HepG2 (cell line): ENCODE results near the gene ARPC1A. TPM values are rescaled to one million over a fixed set of nuclear protein-coding genes. Genes with fewer than 3 reads are reported as not detected.

Experiments used
- AGO1 ChIP-seq: fragments of 200-400 bp; formaldehyde crosslinking; IDR thresholded peaks from 2 replicates; pipeline ENCODE4 v1.6.1; 2017; ENCODE audit warnings: mild to moderate bottlenecking, low read depth, low read length, moderate library complexity; ENCODE audit not compliant: poor library complexity, severe bottlenecking
- BRD4 ChIP-seq: sonication (generic); formaldehyde crosslinking; IDR thresholded peaks from 2 replicates; pipeline ENCODE4 v1.4.0; 2020; ENCODE audit warnings: missing genetic modification reagents
- CBX2 ChIP-seq, 2 experiments: fragments of 200-600 bp in 1 of 2; sonication (generic); formaldehyde crosslinking in 1 of 2; IDR thresholded peaks; 2 replicates each; pipeline versions ENCODE4 v1.7.0 to v1.8.1; 2018 to 2022; ENCODE audit warnings: low read depth in 2 of 2, low read length in 1 of 2, mild to moderate bottlenecking in 1 of 2, missing genetic modification reagents in 1 of 2
- EHMT2 ChIP-seq: fragments of 200-600 bp; sonication (generic); IDR thresholded peaks from 2 replicates; pipeline ENCODE4 v1.7.0; 2017; ENCODE audit warnings: antibody characterized with exemption, low read depth, low read length, borderline replicate concordance
- HCFC1 ChIP-seq: fragments of 150-350 bp; IDR thresholded peaks from 2 replicates; pipeline ENCODE4 v1.6.1; 2014; ENCODE audit warnings: low read depth, low read length
- HOXD1 ChIP-seq: sonication (generic); formaldehyde crosslinking; IDR thresholded peaks from 2 replicates; pipeline ENCODE4 v1.5.0; 2020; ENCODE audit warnings: missing genetic modification reagents
- KLF11 ChIP-seq: IDR thresholded peaks from 2 replicates; pipeline ENCODE4 v1.6.1; 2016; ENCODE audit warnings: missing compliant biosample characterization
- NFE2L1 ChIP-seq: sonication (generic); formaldehyde crosslinking; IDR thresholded peaks from 2 replicates; pipeline ENCODE4 v1.4.0; 2020; ENCODE audit warnings: missing genetic modification reagents, mild to moderate bottlenecking, borderline replicate concordance
- PHF8 ChIP-seq: sonication (generic); formaldehyde crosslinking; IDR thresholded peaks from 2 replicates; pipeline ENCODE4 v1.5.0; 2020; ENCODE audit warnings: missing genetic modification reagents
- PPARG ChIP-seq: conservative IDR thresholded peaks from 2 replicates; pipeline ENCODE4 v1.6.1; 2016; ENCODE audit warnings: missing biosample characterization, missing genetic modification reagents
- RBM22 ChIP-seq: fragments of 200-400 bp; formaldehyde crosslinking; optimal IDR thresholded peaks from 2 replicates; pipeline ENCODE3; 2017; ENCODE audit warnings: mild to moderate bottlenecking, low read length, moderate library complexity
- ZFP1 ChIP-seq: IDR thresholded peaks from 2 replicates; pipeline ENCODE4 v1.6.1; 2016
- ZNF230 ChIP-seq: sonication (generic); formaldehyde crosslinking; IDR thresholded peaks from 2 replicates; pipeline ENCODE4 v1.4.0; 2020; ENCODE audit warnings: mild to moderate bottlenecking, missing genetic modification reagents
- ZNF766 ChIP-seq: sonication (generic); formaldehyde crosslinking; IDR thresholded peaks from 2 replicates; pipeline ENCODE4 v1.5.0; 2020; ENCODE audit warnings: missing genetic modification reagents, borderline replicate concordance
- ZNF850 ChIP-seq: sonication (generic); formaldehyde crosslinking; conservative IDR thresholded peaks from 2 replicates; pipeline ENCODE4 v1.9.0; 2021; ENCODE audit warnings: mild to moderate bottlenecking, missing genetic modification reagents
- polyA plus RNA-seq, 8 experiments: library from polyadenylated mRNA; depleted of rRNA in 3 of 8; stranded (reverse) in 7 of 8; unstranded in 1 of 8; fragments of >200 nt; fragmentation: Illumina TruSeq in 4 of 8; extraction: Trizol in 4 of 8; gene quantifications; 2 replicates each; pipeline versions ENCODE4 v1.2.1 to v1.2.3, GENCODE V29; 2011 to 2016; ENCODE audit warnings: low read depth in 4 of 8, missing spikeins in 1 of 8, mixed read lengths in 1 of 8; ENCODE audit not compliant: insufficient read depth in 1 of 8
- total RNA-seq, 5 experiments: library from RNA; depleted of rRNA; stranded (reverse); fragments of >200 nt; fragmentation: Illumina TruSeq; extraction: Trizol; gene quantifications; 2 replicates each; pipeline ENCODE4 v1.2.3, GENCODE V29; 2016; ENCODE audit warnings: low read depth in 1 of 5
- TF ChIP-seq, protein P1 (sequence below): sonication (generic); formaldehyde crosslinking; IDR thresholded peaks from 2 replicates; pipeline ENCODE4 v1.4.0; 2020; ENCODE audit warnings: low read depth, missing genetic modification reagents
- TF ChIP-seq, protein P2 (sequence below): sonication (generic); formaldehyde crosslinking; IDR thresholded peaks from 2 replicates; pipeline ENCODE4 v1.9.0; 2022; ENCODE audit warnings: missing genetic modification reagents, mild to moderate bottlenecking, borderline replicate concordance
- TF ChIP-seq, protein P3 (sequence below): sonication (generic); formaldehyde crosslinking; conservative IDR thresholded peaks from 2 replicates; pipeline ENCODE4 v1.4.0; 2020; ENCODE audit warnings: missing genetic modification reagents
- TF ChIP-seq, protein P4 (sequence below): sonication (generic); formaldehyde crosslinking; IDR thresholded peaks from 2 replicates; pipeline ENCODE4 v1.5.0; 2020; ENCODE audit warnings: mild to moderate bottlenecking, missing genetic modification reagents

The ARPC1A gene
- total and polyA plus RNA-seq, 2 of the 13 experiments (the other 11 are each of a cell fraction or from before 2014, with no cell fraction given), result 44.3 to 88.5 TPM

DNA sequence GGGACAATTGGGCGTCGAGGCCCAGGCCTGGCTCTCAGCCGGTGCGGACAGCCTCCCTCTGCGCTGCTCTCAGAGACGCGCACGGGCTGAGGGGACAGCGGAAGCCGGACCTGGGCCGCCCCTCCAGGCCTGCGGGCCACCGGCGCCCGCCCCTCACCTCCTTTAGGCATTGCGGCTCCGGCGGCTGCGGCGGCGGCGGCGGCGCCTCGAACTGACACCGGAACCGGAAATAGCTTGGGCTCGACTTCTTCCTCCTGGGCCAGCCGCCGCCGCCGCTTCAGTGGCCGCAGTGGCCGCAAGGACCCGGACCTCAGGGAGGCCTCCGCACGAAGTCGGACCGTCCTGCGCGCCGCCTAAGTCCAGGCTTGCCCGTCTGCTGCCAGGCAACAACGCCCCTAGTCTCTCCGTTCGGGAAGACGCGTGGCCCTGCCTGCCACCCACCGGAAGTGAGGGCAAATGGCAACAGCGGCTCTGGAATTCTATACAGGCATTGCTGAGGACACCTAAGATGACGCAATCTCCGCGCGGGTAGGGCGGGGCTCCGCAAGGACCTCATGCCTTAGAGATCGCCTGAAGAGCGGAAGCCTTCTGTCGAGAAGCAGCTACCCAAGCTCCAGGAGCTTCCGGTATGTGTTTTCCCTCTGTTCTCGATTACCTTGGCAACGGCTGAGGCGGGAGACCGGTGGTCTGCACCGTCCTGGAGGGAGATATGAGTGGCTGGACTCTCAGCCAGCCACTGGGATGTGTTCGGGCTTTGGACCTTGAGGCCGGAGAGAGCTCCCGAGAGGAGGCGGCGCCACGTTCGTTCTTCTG lies 82.9 kb downstream of the ARPC1A start, which contains the start of the genes BUD31 and PDAP1 (continued):
- TF ChIP-seq, protein P1, sequence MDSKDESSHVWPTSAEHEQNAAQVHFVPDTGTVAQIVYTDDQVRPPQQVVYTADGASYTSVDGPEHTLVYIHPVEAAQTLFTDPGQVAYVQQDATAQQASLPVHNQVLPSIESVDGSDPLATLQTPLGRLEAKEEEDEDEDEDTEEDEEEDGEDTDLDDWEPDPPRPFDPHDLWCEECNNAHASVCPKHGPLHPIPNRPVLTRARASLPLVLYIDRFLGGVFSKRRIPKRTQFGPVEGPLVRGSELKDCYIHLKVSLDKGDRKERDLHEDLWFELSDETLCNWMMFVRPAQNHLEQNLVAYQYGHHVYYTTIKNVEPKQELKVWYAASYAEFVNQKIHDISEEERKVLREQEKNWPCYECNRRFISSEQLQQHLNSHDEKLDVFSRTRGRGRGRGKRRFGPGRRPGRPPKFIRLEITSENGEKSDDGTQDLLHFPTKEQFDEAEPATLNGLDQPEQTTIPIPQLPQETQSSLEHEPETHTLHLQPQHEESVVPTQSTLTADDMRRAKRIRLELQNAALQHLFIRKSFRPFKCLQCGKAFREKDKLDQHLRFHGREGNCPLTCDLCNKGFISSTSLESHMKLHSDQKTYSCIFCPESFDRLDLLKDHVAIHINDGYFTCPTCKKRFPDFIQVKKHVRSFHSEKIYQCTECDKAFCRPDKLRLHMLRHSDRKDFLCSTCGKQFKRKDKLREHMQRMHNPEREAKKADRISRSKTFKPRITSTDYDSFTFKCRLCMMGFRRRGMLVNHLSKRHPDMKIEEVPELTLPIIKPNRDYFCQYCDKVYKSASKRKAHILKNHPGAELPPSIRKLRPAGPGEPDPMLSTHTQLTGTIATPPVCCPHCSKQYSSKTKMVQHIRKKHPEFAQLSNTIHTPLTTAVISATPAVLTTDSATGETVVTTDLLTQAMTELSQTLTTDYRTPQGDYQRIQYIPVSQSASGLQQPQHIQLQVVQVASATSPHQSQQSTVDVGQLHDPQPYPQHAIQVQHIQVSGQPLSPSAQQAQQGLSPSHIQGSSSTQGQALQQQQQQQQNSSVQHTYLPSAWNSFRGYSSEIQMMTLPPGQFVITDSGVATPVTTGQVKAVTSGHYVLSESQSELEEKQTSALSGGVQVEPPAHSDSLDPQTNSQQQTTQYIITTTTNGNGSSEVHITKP (CRISPR knock-in tag), result peak; percentile 42; the same call in 1 of the 2 replicates
- TF ChIP-seq RBM22, result peak; percentile 38
- TF ChIP-seq ZFP1 (CRISPR knock-in tag), result peak; percentile 95
- TF ChIP-seq PHF8 (CRISPR knock-in tag), result peak; percentile 86
- TF ChIP-seq, protein P2, sequence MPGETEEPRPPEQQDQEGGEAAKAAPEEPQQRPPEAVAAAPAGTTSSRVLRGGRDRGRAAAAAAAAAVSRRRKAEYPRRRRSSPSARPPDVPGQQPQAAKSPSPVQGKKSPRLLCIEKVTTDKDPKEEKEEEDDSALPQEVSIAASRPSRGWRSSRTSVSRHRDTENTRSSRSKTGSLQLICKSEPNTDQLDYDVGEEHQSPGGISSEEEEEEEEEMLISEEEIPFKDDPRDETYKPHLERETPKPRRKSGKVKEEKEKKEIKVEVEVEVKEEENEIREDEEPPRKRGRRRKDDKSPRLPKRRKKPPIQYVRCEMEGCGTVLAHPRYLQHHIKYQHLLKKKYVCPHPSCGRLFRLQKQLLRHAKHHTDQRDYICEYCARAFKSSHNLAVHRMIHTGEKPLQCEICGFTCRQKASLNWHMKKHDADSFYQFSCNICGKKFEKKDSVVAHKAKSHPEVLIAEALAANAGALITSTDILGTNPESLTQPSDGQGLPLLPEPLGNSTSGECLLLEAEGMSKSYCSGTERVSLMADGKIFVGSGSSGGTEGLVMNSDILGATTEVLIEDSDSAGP (CRISPR knock-in tag), result peak; percentile 82
- peak; percentile 46 for TF ChIP-seq AGO1
- no peak; the same call in 1 of the 2 replicates for TF ChIP-seq ZNF766 (CRISPR knock-in tag)
- TF ChIP-seq, protein P3, sequence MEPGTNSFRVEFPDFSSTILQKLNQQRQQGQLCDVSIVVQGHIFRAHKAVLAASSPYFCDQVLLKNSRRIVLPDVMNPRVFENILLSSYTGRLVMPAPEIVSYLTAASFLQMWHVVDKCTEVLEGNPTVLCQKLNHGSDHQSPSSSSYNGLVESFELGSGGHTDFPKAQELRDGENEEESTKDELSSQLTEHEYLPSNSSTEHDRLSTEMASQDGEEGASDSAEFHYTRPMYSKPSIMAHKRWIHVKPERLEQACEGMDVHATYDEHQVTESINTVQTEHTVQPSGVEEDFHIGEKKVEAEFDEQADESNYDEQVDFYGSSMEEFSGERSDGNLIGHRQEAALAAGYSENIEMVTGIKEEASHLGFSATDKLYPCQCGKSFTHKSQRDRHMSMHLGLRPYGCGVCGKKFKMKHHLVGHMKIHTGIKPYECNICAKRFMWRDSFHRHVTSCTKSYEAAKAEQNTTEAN, result no peak; the same call in 1 of the 2 replicates
- TF ChIP-seq, protein P4, sequence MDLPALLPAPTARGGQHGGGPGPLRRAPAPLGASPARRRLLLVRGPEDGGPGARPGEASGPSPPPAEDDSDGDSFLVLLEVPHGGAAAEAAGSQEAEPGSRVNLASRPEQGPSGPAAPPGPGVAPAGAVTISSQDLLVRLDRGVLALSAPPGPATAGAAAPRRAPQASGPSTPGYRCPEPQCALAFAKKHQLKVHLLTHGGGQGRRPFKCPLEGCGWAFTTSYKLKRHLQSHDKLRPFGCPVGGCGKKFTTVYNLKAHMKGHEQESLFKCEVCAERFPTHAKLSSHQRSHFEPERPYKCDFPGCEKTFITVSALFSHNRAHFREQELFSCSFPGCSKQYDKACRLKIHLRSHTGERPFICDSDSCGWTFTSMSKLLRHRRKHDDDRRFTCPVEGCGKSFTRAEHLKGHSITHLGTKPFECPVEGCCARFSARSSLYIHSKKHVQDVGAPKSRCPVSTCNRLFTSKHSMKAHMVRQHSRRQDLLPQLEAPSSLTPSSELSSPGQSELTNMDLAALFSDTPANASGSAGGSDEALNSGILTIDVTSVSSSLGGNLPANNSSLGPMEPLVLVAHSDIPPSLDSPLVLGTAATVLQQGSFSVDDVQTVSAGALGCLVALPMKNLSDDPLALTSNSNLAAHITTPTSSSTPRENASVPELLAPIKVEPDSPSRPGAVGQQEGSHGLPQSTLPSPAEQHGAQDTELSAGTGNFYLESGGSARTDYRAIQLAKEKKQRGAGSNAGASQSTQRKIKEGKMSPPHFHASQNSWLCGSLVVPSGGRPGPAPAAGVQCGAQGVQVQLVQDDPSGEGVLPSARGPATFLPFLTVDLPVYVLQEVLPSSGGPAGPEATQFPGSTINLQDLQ (CRISPR knock-in tag), result no peak
- no peak for TF ChIP-seq HOXD1 (CRISPR knock-in tag)
- no peak for TF ChIP-seq CBX2 (IDR thresholded peaks at IDR 0.05; ENCODE audit: low read depth, low read length)
- TF ChIP-seq CBX2 (CRISPR knock-in tag; IDR thresholded peaks at IDR 0.05; ENCODE audit: low read depth), result no peak
- TF ChIP-seq HCFC1, result peak; percentile 60; the same call in 1 of the 2 replicates
- TF ChIP-seq KLF11 (CRISPR knock-in tag), result peak; percentile 42
- TF ChIP-seq NFE2L1 (CRISPR knock-in tag), result 0 out of 2 replicates have a peak, but pooled peaks have one; percentile 47
- peak; percentile 50; the same call in 1 of the 2 replicates for TF ChIP-seq PPARG (CRISPR knock-in tag)
- TF ChIP-seq BRD4 (CRISPR knock-in tag), result peak; percentile 23; the same call in 1 of the 2 replicates
- no peak for TF ChIP-seq EHMT2
- TF ChIP-seq ZNF230 (CRISPR knock-in tag), result peak; percentile 77; the same call in 1 of the 2 replicates
- no peak for TF ChIP-seq ZNF850 (CRISPR knock-in tag)
